Inflammatory macrophage (primary cell): ENCODE data around the gene BEST4.
A peak's percentile ranks its signal among the peaks of the same experiment; 100 is the strongest.
"Not testable (repeated sequence)": the region's sequence is repeated elsewhere in the genome, so short reads cannot be mapped to it uniquely, and the experiment has no call there.

ENCODE experiments used
- DNase-seq, 2 donors: peaks; one replicate each; pipeline ENCODE4 v3.0.0-alpha.2; 2020 to 2022

BEST4 gene

GRCh38 chr1:44801491-44802305 is 13.7 kb upstream of the BEST4 start:
- peak in 1 of 2 donors; percentile 14 for DNase-seq

GRCh38 chr1:44799770-44800584 is 12.0 kb upstream of the BEST4 start, which contains the start of gene PLK3:
Gene PLK3 (plus strand): TSS chr1:44800377. CDS start chr1:44800464, 87 bp downstream.
- peak; percentile 97 to 98 for DNase-seq

DNA sequence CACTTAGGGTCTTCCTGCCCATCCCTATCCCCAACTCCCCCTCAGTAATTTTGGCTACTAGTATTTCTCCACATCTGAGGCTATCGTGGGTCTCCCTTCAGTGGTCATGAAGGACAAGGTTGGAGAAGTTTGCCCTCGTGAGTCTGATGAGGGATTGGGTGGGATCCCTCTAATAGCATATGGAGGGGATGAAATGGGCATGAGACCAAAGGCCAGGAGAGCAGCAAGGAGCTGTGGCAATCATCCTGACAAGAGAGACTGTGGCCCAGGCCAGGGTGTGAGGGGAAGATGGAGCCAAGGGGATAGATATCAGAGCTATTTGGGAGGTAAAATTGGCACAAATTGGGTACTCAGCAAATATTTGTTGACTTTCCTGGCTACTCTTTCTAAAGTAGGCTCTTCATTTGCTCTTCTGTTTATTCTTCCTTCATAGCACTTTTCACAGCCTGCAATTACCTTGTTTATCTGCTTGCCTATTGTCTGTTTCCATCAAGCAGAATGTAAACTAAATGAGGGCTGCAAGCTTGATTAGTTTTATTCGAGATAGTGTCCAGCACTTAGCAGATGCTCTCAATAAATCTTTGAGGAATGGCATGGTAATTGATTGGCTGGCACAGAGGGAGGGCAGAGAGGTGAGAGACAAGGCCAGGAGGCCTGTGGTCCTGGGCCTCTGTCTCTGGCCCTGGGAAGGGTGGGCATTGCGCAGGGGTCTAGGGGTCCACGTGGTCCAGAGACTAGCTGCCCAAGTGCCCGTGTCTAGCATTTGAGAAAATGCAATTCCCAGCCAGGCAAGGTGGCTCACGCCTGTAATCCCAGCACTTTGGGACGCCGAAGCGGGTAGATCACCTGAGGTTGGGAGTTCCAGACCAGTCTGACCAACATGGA is 10.8 kb upstream of the BEST4 start:
- no peak for DNase-seq

- not testable (repeated sequence) for DNase-seq
These were observed 9.9 kb upstream of the BEST4 start for GRCh38 chr1:44797886-44798285.

DNA sequence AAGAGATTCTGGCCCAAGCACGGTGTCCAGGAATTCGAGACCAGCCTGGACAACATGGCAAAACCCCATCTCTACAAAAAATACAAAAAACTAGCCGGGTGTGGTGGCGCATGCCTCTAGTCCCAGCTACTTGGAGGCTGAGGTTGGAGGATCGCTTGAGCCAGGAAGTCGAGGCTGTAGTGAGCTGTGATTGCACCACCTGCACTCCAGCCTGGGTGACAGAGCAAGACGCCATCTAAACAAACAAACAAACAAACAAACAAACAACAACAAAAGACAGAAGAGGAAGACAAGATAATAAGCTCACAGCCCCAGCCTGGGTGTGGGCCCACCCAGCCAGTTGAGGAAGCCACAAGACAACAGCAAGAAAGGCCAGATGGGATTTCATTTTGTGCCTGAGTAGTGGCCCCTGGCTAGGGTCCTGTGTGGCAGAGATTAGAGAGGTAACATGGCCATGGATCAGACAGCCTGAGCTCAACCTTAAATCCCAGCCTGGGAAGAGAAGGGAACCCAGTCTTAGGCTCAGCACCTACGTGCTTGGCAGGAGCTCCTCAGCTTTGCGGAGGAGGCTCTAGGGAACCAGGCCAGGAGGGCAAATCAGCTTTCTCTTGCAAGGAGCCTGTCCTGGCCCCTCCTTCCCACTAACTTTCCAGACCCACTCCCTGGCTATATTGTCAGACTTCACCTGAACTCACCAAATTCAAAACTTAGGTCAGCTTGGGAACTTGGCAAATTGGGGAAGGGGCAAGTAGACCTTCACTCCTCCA is 4.9 kb upstream of the BEST4 start:
- DNase-seq, result no peak

GRCh38 chr1:44790968-44791801 is 3.2 kb upstream of the BEST4 start:
- DNase-seq, result no peak

DNA sequence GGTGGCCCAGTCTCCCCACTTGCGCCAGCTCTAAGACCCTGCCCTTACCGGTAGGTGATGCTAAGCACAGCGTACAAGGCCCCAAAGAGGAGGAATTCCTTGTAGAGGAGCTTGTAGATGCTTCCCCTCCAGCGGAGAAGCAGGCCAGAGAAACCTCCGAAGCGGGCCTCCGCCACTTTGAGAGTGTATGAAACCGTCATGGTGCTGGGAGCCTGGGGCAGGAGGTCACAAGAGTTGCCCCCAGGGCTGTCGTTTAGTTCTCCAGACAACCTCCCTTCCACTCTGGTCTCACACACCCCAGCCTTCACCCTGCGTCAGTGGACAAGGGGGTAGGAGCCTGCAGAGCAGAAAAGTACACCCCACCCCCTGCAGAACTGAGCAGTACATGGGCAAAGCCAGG is 464 bp downstream of the BEST4 start:
- DNase-seq, result no peak

- DNase-seq, result no peak
These were observed 1.0 kb downstream of the BEST4 start for GRCh38 chr1:44786841-44787426.

- peak; percentile 48 to 51 for DNase-seq
These were observed 1.7 kb downstream of the BEST4 start for GRCh38 chr1:44786138-44786840.

- no peak for DNase-seq
These were observed 2.4 kb downstream of the BEST4 start for GRCh38 chr1:44785501-44786137.

GRCh38 chr1:44785029-44785380 is 3.0 kb downstream of the BEST4 start:
- no peak for DNase-seq

- DNase-seq, result no peak
These were observed 3.6 kb downstream of the BEST4 start for GRCh38 chr1:44784094-44785028.

GRCh38 chr1:44783697-44784093 is 4.3 kb downstream of the BEST4 start:
- no peak for DNase-seq

DNA sequence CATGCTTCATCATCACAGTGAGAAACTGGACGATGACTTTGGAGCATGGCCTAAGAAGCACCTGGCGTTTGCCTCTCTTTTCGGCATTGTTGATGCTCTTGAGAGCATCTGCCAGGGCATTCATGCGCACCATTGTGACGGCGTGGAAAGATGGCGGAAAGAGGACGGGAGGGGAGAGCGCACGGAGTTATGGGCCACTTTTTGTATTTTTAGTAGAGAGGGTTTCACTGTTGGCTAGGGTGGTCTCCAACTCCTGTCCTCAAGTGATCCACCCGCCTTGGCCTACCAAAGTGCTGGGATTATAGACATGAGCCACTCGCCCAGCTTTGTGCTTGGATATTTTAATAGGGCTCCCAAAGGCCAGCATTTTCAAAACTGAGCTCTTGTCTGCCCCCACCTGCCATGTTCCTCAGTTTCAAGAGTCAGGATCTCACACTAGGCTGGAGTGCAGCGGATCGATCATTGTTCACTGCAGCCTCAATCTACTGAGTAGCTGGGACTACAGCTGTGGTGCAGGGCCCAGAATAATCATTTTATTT is 7.3 kb downstream of the BEST4 start:
- no peak for DNase-seq

GRCh38 chr1:44778705-44779576 is 9.0 kb downstream of the BEST4 start:
- DNase-seq, result no peak

DNA sequence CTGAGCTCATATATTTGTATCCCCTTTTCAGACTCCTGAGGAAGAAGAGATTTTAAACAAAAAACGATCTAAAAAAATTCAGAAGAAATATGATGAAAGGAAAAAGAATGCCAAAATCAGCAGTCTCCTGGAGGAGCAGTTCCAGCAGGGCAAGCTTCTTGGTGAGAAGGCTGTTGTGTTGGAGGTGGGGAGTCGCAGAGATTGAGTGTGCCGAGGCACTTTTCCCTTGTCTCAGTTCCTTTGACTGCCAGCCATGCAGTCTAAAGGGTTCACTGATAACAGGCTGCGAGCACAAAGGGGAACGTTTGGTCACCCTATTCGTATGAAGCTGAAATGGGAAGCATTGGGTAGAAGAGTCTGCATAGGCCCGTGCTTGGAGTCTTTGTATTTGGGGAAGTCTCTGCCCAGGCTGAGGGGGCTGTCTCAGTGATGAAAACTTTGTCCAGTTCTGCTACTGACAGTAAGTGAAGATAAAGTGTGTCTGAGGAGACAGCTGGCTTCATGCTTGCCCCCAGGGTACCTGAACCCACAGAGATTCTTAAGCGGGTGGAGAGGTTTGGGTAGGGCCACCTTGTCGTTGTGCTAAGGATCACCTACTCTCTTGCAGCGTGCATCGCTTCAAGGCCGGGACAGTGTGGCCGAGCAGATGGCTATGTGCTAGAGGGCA is 9.9 kb downstream of the BEST4 start:
- peak; percentile 72 to 87 for DNase-seq
